Ascending aorta (tissue), 2 donors: ENCODE measurements around the gene HILPDA. TPM values are rescaled to one million over a fixed set of nuclear protein-coding genes. Genes with fewer than 3 reads are reported as not detected.
A peak's percentile ranks its signal among the peaks of the same experiment; 100 is the strongest.

ENCODE experiments used
- DNase-seq, 2 donors: peaks; one replicate each; pipeline ENCODE4 v3.0.0-alpha.2; 2019; ENCODE audit warnings: low spot score in 2 of 2
- H3K27ac ChIP-seq, 2 donors: fragments of 200-600 bp; sonication (generic); one replicate each; pipeline ENCODE4 v1.5.1; 2016 to 2017; ENCODE audit warnings: mild to moderate bottlenecking in 1 of 2
- H3K27me3 ChIP-seq: fragments of 200-600 bp; sonication (generic); one replicate; pipeline ENCODE4 v1.5.1; 2017
- H3K36me3 ChIP-seq, 2 donors: fragments of 200-600 bp; sonication (generic); one replicate each; pipeline ENCODE4 v1.5.1; 2016
- H3K4me1 ChIP-seq, 2 donors: fragments of 200-600 bp; sonication (generic); one replicate each; pipeline ENCODE4 v1.5.1; 2016 to 2017; ENCODE audit warnings: mild to moderate bottlenecking in 1 of 2
- H3K4me3 ChIP-seq, 2 donors: fragments of 200-600 bp; sonication (generic); one replicate each; pipeline ENCODE4 v1.5.1; 2016 to 2017; ENCODE audit warnings: mild to moderate bottlenecking in 1 of 2
- H3K9me3 ChIP-seq, 2 donors: fragments of 200-600 bp; sonication (generic); one replicate each; pipeline ENCODE4 v1.5.1; 2016
- CTCF ChIP-seq, 3 experiments: fragments of 200-600 bp in 2 of 3; fragments of 450-650 bp in 1 of 3; sonication (generic) in 2 of 3; IDR thresholded peaks; one replicate each; pipeline ENCODE4 v1.5.1; 2016 to 2019; ENCODE audit warnings: antibody characterized with exemption in 3 of 3, mild to moderate bottlenecking in 1 of 3, moderate library complexity in 1 of 3
- intact Hi-C: fragments of 100-400 bp; cut with DNase I; formaldehyde crosslinking; loops from one replicate; pipeline ENCODE4 v1.15.1; 2023
- total RNA-seq: library from RNA; depleted of rRNA; stranded (reverse); fragments of >200 nt; gene quantifications from one replicate; pipeline ENCODE4 v1.1.0, GENCODE V29; 2016

Gene HILPDA
- 19.3 TPM for total RNA-seq

GRCh38 chr7:128455543-128456254 is at the start of gene HILPDA:
Gene HILPDA, plus strand, starts transcription at chr7:128455878. Its CDS starts 1,391 bp downstream, at chr7:128457269.
- DNase-seq, result peak; percentile 79 to 97
- no peaks in the 10 kb centered on the region for H3K27me3 ChIP-seq
- no peak for TF ChIP-seq CTCF (IDR thresholded peaks at IDR 0.05)
- peak within 1 kb of the TSS; percentile 72 to 84 for H3K4me3 ChIP-seq
- peaks cover 4 to 18% of the 10 kb centered on the region in 2 donors for H3K4me1 ChIP-seq
- intact Hi-C loops, result loop anchor here (1.0 to 5.0 kb wide), 2 partner anchors 46 to 113 kb away; partner anchors contain the start of genes IMPDH1 and RBM28
- H3K36me3 ChIP-seq, result peaks cover 0 to 4% of the 10 kb centered on the region in 2 donors
- no peaks in the 10 kb centered on the region for H3K9me3 ChIP-seq
- H3K27ac ChIP-seq, result peak within 1 kb of the TSS; percentile 90 to 96

DNA sequence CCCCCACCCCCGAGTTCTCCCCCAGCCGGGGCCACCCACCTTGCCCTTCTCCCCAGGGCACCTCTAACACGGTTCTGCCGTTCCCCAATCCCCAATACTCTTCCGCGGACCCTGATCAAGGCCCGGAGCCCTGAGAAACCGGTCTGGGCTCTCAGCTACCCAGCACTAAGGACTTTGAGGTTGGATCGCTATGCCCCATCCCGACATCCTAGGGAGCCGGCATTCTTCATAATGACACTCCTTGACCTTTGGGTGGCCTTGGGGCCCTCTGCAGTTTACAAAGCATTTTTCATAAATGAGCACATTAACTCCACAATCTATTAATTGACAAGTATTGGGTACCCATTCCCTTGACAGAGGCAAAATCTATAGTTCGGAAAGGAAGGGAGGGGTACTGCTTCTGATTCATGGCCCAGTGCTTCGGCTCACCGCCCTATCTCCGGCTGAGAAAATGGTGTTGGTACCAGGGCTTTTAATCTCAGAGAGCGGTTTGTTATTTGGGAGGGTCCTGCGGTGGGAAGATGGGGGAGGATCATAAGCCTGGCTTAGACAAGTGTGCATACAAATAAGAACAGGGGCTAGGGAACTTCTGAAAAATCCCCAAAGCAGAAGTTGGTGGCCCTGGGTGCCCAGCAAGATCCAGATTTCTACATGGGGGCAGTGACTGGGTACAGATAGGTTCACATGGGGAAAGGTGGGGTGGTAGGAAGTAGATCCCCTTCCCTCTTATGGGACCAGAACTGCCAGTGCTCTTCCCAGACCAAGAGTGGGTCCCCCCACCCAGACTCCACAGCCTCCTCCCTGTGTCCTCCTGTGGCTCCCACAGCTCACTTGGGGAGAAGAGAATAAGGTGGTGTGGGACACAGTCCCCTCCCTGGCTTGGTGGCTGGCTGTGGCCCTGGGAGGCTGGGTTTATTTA is 49.1 kb upstream of the HILPDA start:
- DNase-seq, result no peak
- peak overlapping the region; percentile 65 to 77 for H3K4me3 ChIP-seq
- H3K36me3 ChIP-seq, result no peaks in the 10 kb centered on the region
- peak overlapping the region; percentile 26 to 92 for H3K27ac ChIP-seq
- intact Hi-C loops, result no loop called here
- H3K27me3 ChIP-seq, result no peaks in the 10 kb centered on the region
- no peaks in the 10 kb centered on the region for H3K9me3 ChIP-seq
- no peak for TF ChIP-seq CTCF (IDR thresholded peaks at IDR 0.05)
- peaks cover 9 to 24% of the 10 kb centered on the region in 2 donors for H3K4me1 ChIP-seq

- H3K4me1 ChIP-seq, result peaks cover 9 to 24% of the 10 kb centered on the region in 2 donors
- intact Hi-C loops, result no loop called here
- no peak for DNase-seq
These were observed 48.5 kb upstream of the HILPDA start for GRCh38 chr7:128407233-128407589.

GRCh38 chr7:128407751-128408708 is 47.6 kb upstream of the HILPDA start:
- no peak for DNase-seq
- H3K9me3 ChIP-seq, result no peaks in the 10 kb centered on the region
- peak overlapping the region in 1 of 2 donors; percentile 62 for H3K4me3 ChIP-seq
- no peak for TF ChIP-seq CTCF (IDR thresholded peaks at IDR 0.05)
- no peaks in the 10 kb centered on the region for H3K27me3 ChIP-seq
- no peaks in the 10 kb centered on the region for H3K36me3 ChIP-seq
- H3K27ac ChIP-seq, result peak overlapping the region; percentile 87 to 92
- intact Hi-C loops, result no loop called here
- peaks cover 9 to 24% of the 10 kb centered on the region in 2 donors for H3K4me1 ChIP-seq

More at GRCh38 chr7:128407233-128407589, 48.5 kb upstream of the HILPDA start:
- H3K36me3 ChIP-seq, result no peaks in the 10 kb centered on the region
- TF ChIP-seq CTCF (IDR thresholded peaks at IDR 0.05), result no peak
- peak overlapping the region; percentile 87 to 92 for H3K27ac ChIP-seq
- no peaks in the 10 kb centered on the region for H3K27me3 ChIP-seq
- no peaks in the 10 kb centered on the region for H3K9me3 ChIP-seq
- no peak overlapping the region for H3K4me3 ChIP-seq
